ENCODE results near the gene CCN6.

- TF ChIP-seq, protein P1, sequence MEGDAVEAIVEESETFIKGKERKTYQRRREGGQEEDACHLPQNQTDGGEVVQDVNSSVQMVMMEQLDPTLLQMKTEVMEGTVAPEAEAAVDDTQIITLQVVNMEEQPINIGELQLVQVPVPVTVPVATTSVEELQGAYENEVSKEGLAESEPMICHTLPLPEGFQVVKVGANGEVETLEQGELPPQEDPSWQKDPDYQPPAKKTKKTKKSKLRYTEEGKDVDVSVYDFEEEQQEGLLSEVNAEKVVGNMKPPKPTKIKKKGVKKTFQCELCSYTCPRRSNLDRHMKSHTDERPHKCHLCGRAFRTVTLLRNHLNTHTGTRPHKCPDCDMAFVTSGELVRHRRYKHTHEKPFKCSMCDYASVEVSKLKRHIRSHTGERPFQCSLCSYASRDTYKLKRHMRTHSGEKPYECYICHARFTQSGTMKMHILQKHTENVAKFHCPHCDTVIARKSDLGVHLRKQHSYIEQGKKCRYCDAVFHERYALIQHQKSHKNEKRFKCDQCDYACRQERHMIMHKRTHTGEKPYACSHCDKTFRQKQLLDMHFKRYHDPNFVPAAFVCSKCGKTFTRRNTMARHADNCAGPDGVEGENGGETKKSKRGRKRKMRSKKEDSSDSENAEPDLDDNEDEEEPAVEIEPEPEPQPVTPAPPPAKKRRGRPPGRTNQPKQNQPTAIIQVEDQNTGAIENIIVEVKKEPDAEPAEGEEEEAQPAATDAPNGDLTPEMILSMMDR (conservative IDR thresholded peaks at IDR 0.05) = no peak
- no peak for TF ChIP-seq ZFX (IDR thresholded peaks at IDR 0.05)
Observed at GRCh38 chr6:112054555-112055190, 769 bp downstream of the CCN6 start.
